GM12801 (cell line): ENCODE data around the gene SLC26A1.

Experiments used
- CTCF ChIP-seq: IDR thresholded peaks from one replicate; pipeline ENCODE4 v1.5.1; 2011; ENCODE audit warnings: control low read depth; ENCODE audit not compliant: insufficient read length; ENCODE audit errors: extremely low read depth

The SLC26A1 gene

GRCh38 chr4:973431-974397 lies 19.5 kb downstream of the SLC26A1 start, which contains the start of gene DGKQ:
TSS of gene DGKQ (minus strand) at chr4:973569. CDS start at chr4:973482, 87 bp downstream.
- TF ChIP-seq CTCF, result no peak

DNA sequence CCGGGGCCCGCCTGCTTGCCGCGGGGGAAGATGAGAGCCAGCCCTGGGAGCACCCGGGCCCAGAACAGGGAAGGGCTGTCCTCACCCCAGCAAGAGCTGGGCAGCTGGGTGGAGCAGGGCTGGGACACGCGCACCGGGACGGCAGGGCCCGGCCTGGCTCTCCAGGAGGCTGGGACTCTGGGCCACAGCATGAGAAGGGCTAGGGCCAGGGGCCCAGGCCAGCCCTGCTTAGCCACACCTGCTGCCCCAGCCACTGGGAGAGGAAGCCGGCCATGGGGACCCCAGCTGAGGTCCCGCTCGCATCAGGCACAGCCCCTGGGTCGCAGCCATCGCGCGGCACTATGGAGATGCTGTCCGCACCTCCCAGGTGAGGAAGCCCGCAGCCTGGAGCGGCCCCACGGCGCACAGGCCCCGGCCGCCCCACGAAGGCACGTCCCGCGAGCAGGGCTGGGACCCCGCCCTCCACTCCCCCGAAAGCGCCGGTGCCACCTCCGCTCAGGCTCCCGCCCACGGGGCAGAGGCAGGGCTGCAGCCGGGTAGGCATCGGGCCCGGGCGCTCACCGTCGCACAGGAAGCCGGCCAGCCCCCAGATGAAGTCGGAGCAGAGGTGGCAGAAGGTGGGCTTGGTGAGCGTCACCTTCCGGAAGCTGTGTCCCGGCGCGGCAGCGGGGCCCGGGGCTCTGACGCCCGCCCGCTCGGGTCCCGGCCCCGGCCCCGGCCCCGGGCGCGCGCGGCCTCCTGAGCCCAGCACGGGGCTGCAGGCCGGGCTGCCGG lies 20.4 kb downstream of the SLC26A1 start:
- TF ChIP-seq CTCF, result no peak

DNA sequence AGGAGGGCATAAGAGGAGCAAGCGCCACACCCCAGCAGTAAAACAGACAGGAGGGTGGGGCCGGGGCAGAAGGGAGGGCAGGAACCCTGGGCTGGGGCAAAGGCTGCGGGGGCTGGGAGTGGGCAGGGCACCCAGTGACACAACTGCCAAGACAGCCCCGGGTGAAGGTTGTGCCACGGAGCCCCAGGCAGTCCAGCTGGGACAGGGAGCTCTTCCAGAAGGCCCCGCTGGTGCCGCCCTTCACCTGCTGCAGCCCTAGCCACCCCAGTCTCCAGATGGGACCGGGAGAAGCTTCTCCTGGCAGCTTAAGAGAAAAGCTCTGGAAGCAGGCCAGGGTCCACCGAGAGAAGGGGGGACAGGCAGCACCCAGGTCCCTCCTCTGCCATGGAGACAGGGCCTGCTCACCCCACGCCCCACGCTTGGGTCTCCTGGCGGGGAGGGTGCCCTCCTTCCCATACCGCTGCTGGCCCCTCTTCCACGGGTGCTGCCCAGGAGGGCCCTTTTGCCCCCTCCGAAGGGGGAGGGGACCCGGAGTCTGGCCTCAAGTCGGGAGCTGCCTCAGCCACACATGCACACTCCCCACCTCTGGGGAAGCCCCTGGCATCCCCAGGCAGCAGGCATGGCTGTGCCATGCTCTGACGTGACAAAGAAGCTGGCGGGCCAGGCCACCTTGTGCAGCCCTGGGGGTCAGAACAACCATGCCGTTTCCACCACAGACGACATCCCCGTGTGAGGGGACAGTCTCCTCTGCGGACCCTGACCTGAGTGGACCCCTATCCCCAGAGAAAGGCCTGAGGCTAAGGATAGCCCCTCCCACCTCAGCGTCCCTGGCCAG lies 21.3 kb downstream of the SLC26A1 start:
- TF ChIP-seq CTCF, result no peak

- TF ChIP-seq CTCF, result no peak
Observed at GRCh38 chr4:970854-971520, 22.2 kb downstream of the SLC26A1 start.

DNA sequence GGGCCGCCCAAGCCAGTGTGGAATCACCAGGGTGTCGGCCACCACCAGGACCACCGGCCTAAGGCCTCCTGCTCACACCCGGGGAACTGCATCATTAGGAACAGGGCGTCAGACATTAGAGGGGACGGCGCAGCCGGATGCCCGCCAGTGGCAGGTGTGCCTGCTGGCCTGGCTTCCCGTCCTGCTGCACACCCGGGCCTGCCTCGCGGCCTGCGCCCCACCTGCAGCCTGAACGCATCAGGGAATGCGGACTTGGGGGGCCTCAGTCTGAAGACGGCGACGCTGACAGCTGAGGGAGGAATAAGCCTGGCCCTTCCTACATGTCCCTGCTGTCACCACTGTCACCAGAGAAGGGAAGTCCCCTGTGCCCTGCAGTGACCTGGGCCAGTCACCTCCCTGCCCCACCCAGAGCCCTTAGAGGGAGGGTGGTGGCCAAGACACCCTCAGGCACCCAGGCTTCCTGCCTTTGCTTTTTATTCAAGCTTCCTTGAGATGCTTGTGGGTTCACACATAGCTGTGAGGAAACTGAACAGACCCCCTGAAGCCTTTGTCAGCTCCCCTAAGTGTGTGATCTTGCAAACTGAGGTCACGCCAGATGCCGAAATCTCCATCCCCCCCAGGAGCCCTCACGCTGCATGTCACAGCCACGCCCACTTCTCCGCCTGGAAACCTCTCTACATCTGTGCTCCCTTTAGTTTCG lies 23.0 kb downstream of the SLC26A1 start:
- TF ChIP-seq CTCF, result no peak

- no peak for TF ChIP-seq CTCF
Observed at GRCh38 chr4:968621-969394, 24.4 kb downstream of the SLC26A1 start.
